ENCODE results near the gene IFITM2.
"Not testable (repeated sequence)": the region's sequence is repeated elsewhere in the genome, so short reads cannot be mapped to it uniquely, and the experiment has no call there.

IFITM2 gene

GRCh38 chr11:312092-312816, 4.6 kb downstream of the IFITM2 start:
- H3K9ac ChIP-seq: peak overlapping the region in 10 of 11 experiments; percentile 14 to 83 (median 66); a peak in 14 of 22 replicates
- TF ChIP-seq Cebpa-rat (IDR thresholded peaks at IDR 0.05): no peak
- peak overlapping the region; percentile 75 to 97 (median 92) for H3K4me2 ChIP-seq
- no peaks in the 10 kb centered on the region for H4K20me1 ChIP-seq
- H3K36me3 ChIP-seq: peaks cover 0 to 22% (median 10%) of the 10 kb centered on the region in 11 experiments; a peak in 11 of 22 replicates
- H3K27me3 ChIP-seq: no peaks in the 10 kb centered on the region
- H3K4me3 ChIP-seq: peak overlapping the region in 4 of 10 experiments; percentile 0 to 40 (median 22); a peak in 4 of 20 replicates
- H3K9me3 ChIP-seq (replicated peaks in 1 of 11): no peaks in the 10 kb centered on the region
- peaks cover 63 to 81% (median 73%) of the 10 kb centered on the region in 10 experiments for H3K4me1 ChIP-seq
- H3K27ac ChIP-seq: peak overlapping the region in 10 of 11 experiments; percentile 1 to 89 (median 86); a peak in 15 of 22 replicates

GRCh38 chr11:313304-313786, 5.7 kb downstream of the IFITM2 start:
- Histone ChIP-seq H3K4me2 (peak overlapping the region; percentile 75 to 97 (median 92)), H3K4me3 (peak overlapping the region; percentile 50 to 74 (median 64); a peak in 19 of 20 replicates)

GRCh38 chr11:313787-314553, 6.4 kb downstream of the IFITM2 start, which contains the start of gene IFITM1:
IFITM1 (plus strand) TSS chr11:314040; CDS start chr11:314171, 131 bp downstream.
- H3K27ac ChIP-seq: peak within 1 kb of the TSS; percentile 76 to 89 (median 85)

More at GRCh38 chr11:313304-313786, 5.7 kb downstream of the IFITM2 start:
- H4K20me1 ChIP-seq: no peaks in the 10 kb centered on the region
- H3K27me3 ChIP-seq: no peaks in the 10 kb centered on the region
- H3K36me3 ChIP-seq: peaks cover 0 to 22% (median 10%) of the 10 kb centered on the region in 11 experiments; a peak in 11 of 22 replicates
- peak overlapping the region; percentile 72 to 83 (median 78) for H3K9ac ChIP-seq
- no peaks in the 10 kb centered on the region for H3K9me3 ChIP-seq (replicated peaks in 1 of 11)
- no peak for TF ChIP-seq Cebpa-rat (IDR thresholded peaks at IDR 0.05)
- peak overlapping the region; percentile 76 to 89 (median 85) for H3K27ac ChIP-seq
- peaks cover 57 to 76% (median 68%) of the 10 kb centered on the region in 10 experiments for H3K4me1 ChIP-seq

GRCh38 chr11:314554-314875, 6.9 kb downstream of the IFITM2 start:
- H3K9ac ChIP-seq: peak overlapping the region; percentile 72 to 83 (median 78); a peak in 21 of 22 replicates
- H3K27me3 ChIP-seq; H4K20me1 ChIP-seq; H3K9me3 ChIP-seq (replicated peaks in 1 of 11): not testable (repeated sequence)
- peak overlapping the region; percentile 75 to 97 (median 92) for H3K4me2 ChIP-seq
- H3K4me3 ChIP-seq: peak overlapping the region; percentile 50 to 74 (median 64)
- peaks cover 55 to 73% (median 64%) of the 10 kb centered on the region in 10 experiments for H3K4me1 ChIP-seq
- H3K27ac ChIP-seq: peak overlapping the region; percentile 76 to 89 (median 85); a peak in 21 of 22 replicates
- peaks cover 0 to 17% (median 10%) of the 10 kb centered on the region in 11 experiments; a peak in 11 of 22 replicates for H3K36me3 ChIP-seq

More at GRCh38 chr11:313787-314553, 6.4 kb downstream of the IFITM2 start, which contains the start of gene IFITM1:
- Histone ChIP-seq H3K4me3 (peak within 1 kb of the TSS; percentile 50 to 74 (median 64)), H3K4me2 (peak within 1 kb of the TSS; percentile 75 to 97 (median 92)), H3K9ac (peak within 1 kb of the TSS; percentile 72 to 83 (median 78)), H3K9me3 (replicated peaks in 1 of 11) (no peaks in the 10 kb centered on the region), H3K27me3 (no peaks in the 10 kb centered on the region), H3K4me1 (peaks cover 57 to 74% (median 66%) of the 10 kb centered on the region in 10 experiments), H3K36me3 (peaks cover 0 to 22% (median 10%) of the 10 kb centered on the region in 11 experiments; a peak in 11 of 22 replicates), H4K20me1 (no peaks in the 10 kb centered on the region)
- TF ChIP-seq Cebpa-rat (IDR thresholded peaks at IDR 0.05): no peak

- no peaks in the 10 kb centered on the region for H4K20me1 ChIP-seq
- H3K36me3 ChIP-seq: peaks cover 0 to 14% (median 8%) of the 10 kb centered on the region in 11 experiments; a peak in 10 of 22 replicates
- peak overlapping the region; percentile 50 to 74 (median 64) for H3K4me3 ChIP-seq
- H3K9me3 ChIP-seq (replicated peaks in 1 of 11): no peaks in the 10 kb centered on the region
- H3K4me1 ChIP-seq: peaks cover 55 to 70% (median 67%) of the 10 kb centered on the region in 10 experiments
- peak overlapping the region in 9 of 11 experiments; percentile 10 to 89 (median 86); a peak in 13 of 22 replicates for H3K27ac ChIP-seq
- TF ChIP-seq Cebpa-rat (IDR thresholded peaks at IDR 0.05): no peak
- peak overlapping the region; percentile 75 to 97 (median 92) for H3K4me2 ChIP-seq
- H3K9ac ChIP-seq: peak overlapping the region; percentile 72 to 83 (median 78); a peak in 21 of 22 replicates
- no peaks in the 10 kb centered on the region for H3K27me3 ChIP-seq
Measured at GRCh38 chr11:315051-315481, 7.5 kb downstream of the IFITM2 start.

- Histone ChIP-seq H3K9me3 (replicated peaks in 1 of 11) (no peaks in the 10 kb centered on the region), H3K4me1 (peaks cover 60 to 74% (median 71%) of the 10 kb centered on the region in 10 experiments), H4K20me1 (no peaks in the 10 kb centered on the region), H3K4me2 (peak overlapping the region; percentile 75 to 97 (median 92)), H3K4me3 (peak overlapping the region; percentile 50 to 74 (median 64)), H3K9ac (peak overlapping the region; percentile 72 to 83 (median 78); a peak in 20 of 22 replicates), H3K36me3 (peaks cover 0 to 14% (median 8%) of the 10 kb centered on the region in 11 experiments; a peak in 10 of 22 replicates), H3K27ac (peak overlapping the region in 8 of 11 experiments; percentile 12 to 89 (median 86); a peak in 11 of 22 replicates), H3K27me3 (no peaks in the 10 kb centered on the region)
- no peak for TF ChIP-seq Cebpa-rat (IDR thresholded peaks at IDR 0.05)
Measured at GRCh38 chr11:315516-315994, 7.9 kb downstream of the IFITM2 start.

- peak overlapping the region in 9 of 11 experiments; percentile 72 to 83 (median 77); a peak in 9 of 22 replicates for H3K9ac ChIP-seq
- H3K4me2 ChIP-seq: peak overlapping the region; percentile 75 to 97 (median 92)
- H3K4me1 ChIP-seq: peaks cover 64 to 80% (median 76%) of the 10 kb centered on the region in 10 experiments
- H3K27me3 ChIP-seq: no peaks in the 10 kb centered on the region
- peak overlapping the region in 5 of 11 experiments; percentile 12 to 89 (median 86); a peak in 4 of 22 replicates for H3K27ac ChIP-seq
- peak overlapping the region in 8 of 10 experiments; percentile 50 to 74 (median 64); a peak in 9 of 20 replicates for H3K4me3 ChIP-seq
- TF ChIP-seq Cebpa-rat (IDR thresholded peaks at IDR 0.05): no peak
- H3K36me3 ChIP-seq: peaks cover 0 to 14% (median 8%) of the 10 kb centered on the region in 11 experiments; a peak in 10 of 22 replicates
- no peaks in the 10 kb centered on the region for H4K20me1 ChIP-seq
- H3K9me3 ChIP-seq (replicated peaks in 1 of 11): no peaks in the 10 kb centered on the region
Measured at GRCh38 chr11:316031-316701, 8.6 kb downstream of the IFITM2 start.
